Lower lobe of right lung (tissue), 2 donors: ENCODE data around the gene XPR1. TPM values are rescaled to one million over a fixed set of nuclear protein-coding genes. Genes with fewer than 3 reads are reported as not detected.
"Not testable (repeated sequence)": the region's sequence is repeated elsewhere in the genome, so short reads cannot be mapped to it uniquely, and the experiment has no call there.

Experiments
- ATAC-seq, 2 donors: fragments of 200-7000 bp; cut with Tn5 transposase; one replicate each; pipeline ENCODE4 v1.9.1; 2020 to 2022; ENCODE audit warnings: mild to moderate bottlenecking in 2 of 2, moderate library complexity in 2 of 2
- DNase-seq: peaks from one replicate; pipeline ENCODE4 v3.0.0-alpha.2; 2020
- H3K27ac ChIP-seq: fragments of 200-600 bp; one replicate; pipeline ENCODE4 v1.8.0; 2022
- H3K27me3 ChIP-seq: fragments of 200-600 bp; one replicate; pipeline ENCODE4 v1.8.0; 2022; ENCODE audit warnings: low read depth
- H3K36me3 ChIP-seq: fragments of 200-600 bp; one replicate; pipeline ENCODE4 v1.8.0; 2022; ENCODE audit warnings: mild to moderate bottlenecking
- H3K4me1 ChIP-seq: fragments of 200-600 bp; one replicate; pipeline ENCODE4 v1.8.0; 2022
- H3K4me3 ChIP-seq: fragments of 200-600 bp; one replicate; pipeline ENCODE4 v1.8.0; 2022; ENCODE audit warnings: mild to moderate bottlenecking
- H3K9me3 ChIP-seq: fragments of 200-600 bp; one replicate; pipeline ENCODE4 v1.8.0; 2022
- intact Hi-C: fragments of 100-400 bp; cut with DNase I; formaldehyde crosslinking; loops from one replicate; pipeline ENCODE4 v1.11.0; 2022
- total RNA-seq: library from RNA; stranded (reverse); fragmentation: NEBNext Ultra II Directional; extraction: Animal tissue kit (Norgen Biotek cat#: 25700); gene quantifications from one replicate; pipeline ENCODE4 v1.2.1, GENCODE V29; 2021
- TF ChIP-seq, protein P1 (sequence below): fragments of 200-600 bp; IDR thresholded peaks from one replicate; pipeline ENCODE4 v1.8.0; 2022; ENCODE audit warnings: antibody characterized with exemption, mild to moderate bottlenecking
- donor health status: DM: no; HTN: yes; CAD: no; lungs with severe emphysema.

XPR1 gene
- total RNA-seq, 1 donor from 2014 or later, result 21.1 TPM

DNA sequence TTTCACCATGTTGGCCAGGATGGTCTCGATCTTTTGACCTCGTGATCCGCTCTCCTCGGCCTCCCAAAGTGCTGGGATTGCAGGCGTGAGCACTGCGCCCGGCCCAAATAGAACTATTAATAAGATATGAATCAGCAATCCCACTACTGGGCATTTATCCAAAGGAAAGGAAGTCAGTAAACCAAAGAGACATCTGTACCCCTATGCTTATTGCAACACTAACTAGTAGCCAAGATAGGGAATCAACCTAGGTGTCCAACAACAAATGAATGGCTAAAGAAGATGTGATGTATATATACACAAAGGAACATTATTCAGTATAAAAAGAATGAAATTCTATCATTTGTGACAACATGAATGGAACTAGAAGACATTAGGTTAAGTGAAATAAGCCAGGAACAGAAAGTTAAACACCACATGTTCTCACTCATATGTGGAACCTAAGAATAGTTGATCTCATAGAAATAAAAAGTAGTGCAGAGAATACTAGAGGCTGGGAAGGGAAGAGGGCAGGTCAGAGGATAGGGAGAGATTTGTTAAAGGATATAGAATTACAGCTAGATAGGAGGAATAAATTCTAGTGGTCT, 48.8 kb downstream of the XPR1 start:
- TF ChIP-seq, protein P1, sequence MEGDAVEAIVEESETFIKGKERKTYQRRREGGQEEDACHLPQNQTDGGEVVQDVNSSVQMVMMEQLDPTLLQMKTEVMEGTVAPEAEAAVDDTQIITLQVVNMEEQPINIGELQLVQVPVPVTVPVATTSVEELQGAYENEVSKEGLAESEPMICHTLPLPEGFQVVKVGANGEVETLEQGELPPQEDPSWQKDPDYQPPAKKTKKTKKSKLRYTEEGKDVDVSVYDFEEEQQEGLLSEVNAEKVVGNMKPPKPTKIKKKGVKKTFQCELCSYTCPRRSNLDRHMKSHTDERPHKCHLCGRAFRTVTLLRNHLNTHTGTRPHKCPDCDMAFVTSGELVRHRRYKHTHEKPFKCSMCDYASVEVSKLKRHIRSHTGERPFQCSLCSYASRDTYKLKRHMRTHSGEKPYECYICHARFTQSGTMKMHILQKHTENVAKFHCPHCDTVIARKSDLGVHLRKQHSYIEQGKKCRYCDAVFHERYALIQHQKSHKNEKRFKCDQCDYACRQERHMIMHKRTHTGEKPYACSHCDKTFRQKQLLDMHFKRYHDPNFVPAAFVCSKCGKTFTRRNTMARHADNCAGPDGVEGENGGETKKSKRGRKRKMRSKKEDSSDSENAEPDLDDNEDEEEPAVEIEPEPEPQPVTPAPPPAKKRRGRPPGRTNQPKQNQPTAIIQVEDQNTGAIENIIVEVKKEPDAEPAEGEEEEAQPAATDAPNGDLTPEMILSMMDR, result no peak
- Histone ChIP-seq H3K27ac (no peak overlapping the region), H3K27me3 (no peaks in the 10 kb centered on the region), H3K4me1 (no peaks in the 10 kb centered on the region), H3K36me3 (no peaks in the 10 kb centered on the region), H3K4me3 (no peak overlapping the region), H3K9me3 (no peaks in the 10 kb centered on the region)
- ATAC-seq, result no peak
- DNase-seq, result no peak
- intact Hi-C loops, result no loop called here

DNA sequence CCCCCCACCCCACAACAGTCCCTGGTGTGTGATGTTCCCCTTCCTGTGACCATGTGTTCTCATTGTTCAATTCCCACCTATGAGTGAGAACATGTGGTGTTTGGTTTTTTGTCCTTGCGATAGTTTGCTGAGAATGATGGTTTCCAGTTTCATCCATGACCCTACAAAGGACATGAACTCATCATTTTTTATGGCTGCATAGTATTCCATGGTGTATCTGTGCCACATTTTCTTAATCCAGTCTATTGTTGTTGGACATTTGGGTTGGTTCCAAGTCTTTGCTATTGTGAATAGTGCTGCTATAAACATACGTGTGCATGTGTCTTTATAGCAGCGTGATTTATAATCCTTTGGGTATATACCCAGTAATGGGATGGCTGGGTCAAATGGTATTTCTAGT, 51.3 kb downstream of the XPR1 start:
- H3K27me3 ChIP-seq, H3K4me3 ChIP-seq, H3K27ac ChIP-seq, DNase-seq, H3K36me3 ChIP-seq, intact Hi-C loops, H3K4me1 ChIP-seq, H3K9me3 ChIP-seq, ATAC-seq: not testable (repeated sequence)

DNA sequence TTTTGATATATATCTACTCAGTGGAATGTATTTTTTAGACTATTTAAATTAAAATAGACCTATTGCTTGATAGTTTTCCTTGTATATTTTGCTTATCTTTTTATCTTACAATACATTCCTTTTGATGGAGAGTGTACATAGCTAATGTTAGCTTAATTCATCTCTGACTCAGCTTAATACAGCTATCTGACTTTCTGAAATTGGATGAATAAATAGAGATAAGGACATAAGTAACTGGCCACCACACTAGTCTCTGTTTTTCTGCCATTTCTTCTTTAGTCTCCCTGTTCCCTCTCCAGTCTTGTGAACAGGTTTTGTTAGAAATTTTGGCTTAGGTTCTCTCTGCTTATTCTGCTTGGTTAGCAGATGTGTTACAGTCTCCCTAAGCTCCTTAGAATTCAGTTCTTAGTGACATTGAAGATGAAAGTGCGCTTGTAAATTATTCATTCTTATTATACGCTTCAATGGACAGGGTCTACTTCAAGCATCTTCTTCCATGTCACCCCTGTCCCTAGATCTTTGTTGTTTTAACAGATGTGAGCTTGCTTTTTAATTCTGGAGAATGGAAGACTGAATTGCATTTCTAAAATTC, 59.6 kb downstream of the XPR1 start:
- peaks cover 2% of the 10 kb centered on the region for H3K9me3 ChIP-seq
- no peaks in the 10 kb centered on the region for H3K36me3 ChIP-seq
- DNase-seq (no peak), ATAC-seq (no peak)
- no peaks in the 10 kb centered on the region for H3K27me3 ChIP-seq
- H3K4me3 ChIP-seq, result no peak overlapping the region
- TF ChIP-seq, protein P1, result no peak
- intact Hi-C loops, result no loop called here
- no peaks in the 10 kb centered on the region for H3K4me1 ChIP-seq
- no peak overlapping the region for H3K27ac ChIP-seq

GRCh38 chr1:180693564-180694244, 61.9 kb downstream of the XPR1 start:
- Histone ChIP-seq H3K36me3 (no peaks in the 10 kb centered on the region), H3K4me3 (no peak overlapping the region), H3K27ac (no peak overlapping the region), H3K9me3 (peaks cover 23% of the 10 kb centered on the region), H3K27me3 (no peaks in the 10 kb centered on the region), H3K4me1 (no peaks in the 10 kb centered on the region)
- intact Hi-C loops, result no loop called here
- DNase-seq (no peak), ATAC-seq (no peak)
- TF ChIP-seq, protein P1, result no peak

DNA sequence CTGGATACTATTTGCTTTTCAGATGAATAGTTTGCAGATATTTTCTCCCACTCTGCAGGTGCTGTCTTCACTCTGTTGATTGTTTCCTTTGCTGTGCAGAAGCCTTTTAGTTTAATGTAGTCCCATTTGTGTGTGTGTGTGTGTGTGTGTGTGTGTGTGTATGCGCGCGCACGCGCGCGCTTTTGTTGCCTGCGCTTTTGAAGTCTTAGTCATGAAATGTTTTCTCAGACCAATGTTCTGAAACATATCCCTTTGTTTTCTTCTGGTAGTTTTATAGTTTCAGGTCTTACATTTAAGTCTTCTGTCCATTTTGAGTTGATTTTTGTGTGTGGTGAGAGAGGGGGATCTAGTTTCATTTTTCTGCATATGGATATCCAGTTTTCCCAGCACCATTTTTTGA, 63.5 kb downstream of the XPR1 start:
- H3K4me1 ChIP-seq, result no peaks in the 10 kb centered on the region
- ATAC-seq (no peak), DNase-seq (no peak)
- H3K27ac ChIP-seq, result no peak overlapping the region
- H3K4me3 ChIP-seq, result no peak overlapping the region
- no peaks in the 10 kb centered on the region for H3K27me3 ChIP-seq
- peaks cover 26% of the 10 kb centered on the region for H3K9me3 ChIP-seq
- H3K36me3 ChIP-seq, result no peaks in the 10 kb centered on the region
- intact Hi-C loops, result no loop called here
- TF ChIP-seq, protein P1, result no peak

DNA sequence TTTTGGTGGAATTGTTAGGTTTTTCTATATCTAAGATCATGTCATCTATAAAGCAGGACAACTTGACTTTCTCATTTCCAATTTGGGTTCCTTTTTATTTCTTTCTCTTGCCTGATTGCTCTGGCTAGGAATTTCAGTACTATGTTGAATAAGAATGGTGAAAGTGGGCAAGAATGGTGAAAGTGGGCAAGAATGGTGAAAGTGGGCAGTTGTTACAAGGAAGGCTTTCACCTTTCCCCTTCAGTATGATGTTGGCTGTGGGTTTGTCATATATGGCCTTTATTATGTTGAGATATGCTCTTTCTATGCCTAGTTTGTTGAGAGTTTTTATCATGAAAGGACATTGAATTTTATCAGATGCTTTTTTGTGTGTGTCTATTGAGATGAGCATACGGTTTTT, 64.5 kb downstream of the XPR1 start:
- TF ChIP-seq, protein P1, result no peak
- DNase-seq (no peak), ATAC-seq (no peak)
- Histone ChIP-seq H3K27me3 (no peaks in the 10 kb centered on the region), H3K4me3 (no peak overlapping the region), H3K36me3 (no peaks in the 10 kb centered on the region), H3K27ac (no peak overlapping the region), H3K4me1 (no peaks in the 10 kb centered on the region), H3K9me3 (peaks cover 26% of the 10 kb centered on the region)
- intact Hi-C loops, result no loop called here
